Stimulated activated CD8-positive, alpha-beta memory T cell treated with anti-CD3 and anti-CD28 coated beads, Interleukin-12 subunit alpha, Interleukin-12 subunit beta, amount 100 ng/mL, for 24 hours (primary cell): Measurements from ENCODE around the gene LRIF1.
"Not testable (repeated sequence)": the region's sequence is repeated elsewhere in the genome, so short reads cannot be mapped to it uniquely, and the experiment has no call there.

ENCODE experiments used
- DNase-seq: peaks from one replicate; pipeline ENCODE4 v3.0.0-alpha.2; 2020; ENCODE audit errors: extremely low read depth

Gene LRIF1

GRCh38 chr1:110963691-110964454 is at the start of gene LRIF1:
LRIF1 (minus strand) TSS chr1:110963922; CDS start chr1:110963688, 234 bp downstream.
- peak; percentile 100 for DNase-seq

- DNase-seq, result no peak
Measured at GRCh38 chr1:111008031-111008430, 44.3 kb upstream of the LRIF1 start.

- DNase-seq, result no peak
Measured at GRCh38 chr1:111006556-111006955, 42.8 kb upstream of the LRIF1 start.

GRCh38 chr1:110999607-111000006 is 35.9 kb upstream of the LRIF1 start:
- not testable (repeated sequence) for DNase-seq

GRCh38 chr1:110992329-110992728 is 28.6 kb upstream of the LRIF1 start:
- DNase-seq, result not testable (repeated sequence)

- not testable (repeated sequence) for DNase-seq
Measured at GRCh38 chr1:110991295-110991694, 27.6 kb upstream of the LRIF1 start.

- no peak for DNase-seq
Measured at GRCh38 chr1:110990541-110990940, 26.8 kb upstream of the LRIF1 start.

- DNase-seq, result no peak
Measured at GRCh38 chr1:110986407-110986891, 22.7 kb upstream of the LRIF1 start.

GRCh38 chr1:110982320-110982719 is 18.6 kb upstream of the LRIF1 start:
- no peak for DNase-seq

- no peak for DNase-seq
Measured at GRCh38 chr1:110979154-110979553, 15.4 kb upstream of the LRIF1 start.

- DNase-seq, result no peak
Measured at GRCh38 chr1:110976089-110976488, 12.4 kb upstream of the LRIF1 start.

GRCh38 chr1:110975265-110975664 is 11.5 kb upstream of the LRIF1 start:
- DNase-seq, result no peak

- no peak for DNase-seq
Measured at GRCh38 chr1:110967256-110967655, 3.5 kb upstream of the LRIF1 start.

GRCh38 chr1:110964455-110964903 is 757 bp upstream of the LRIF1 start:
- no peak for DNase-seq

- DNase-seq, result peak; percentile 10
Measured at GRCh38 chr1:110962892-110963690, 631 bp downstream of the LRIF1 start.

- no peak for DNase-seq
Measured at GRCh38 chr1:110961902-110962301, 1.8 kb downstream of the LRIF1 start.

GRCh38 chr1:110960777-110961420 is 2.8 kb downstream of the LRIF1 start:
- DNase-seq, result no peak

- DNase-seq, result no peak
Measured at GRCh38 chr1:110957798-110958197, 5.9 kb downstream of the LRIF1 start.

- no peak for DNase-seq
Measured at GRCh38 chr1:110956586-110956985, 7.1 kb downstream of the LRIF1 start.

GRCh38 chr1:110953031-110953430 is 10.7 kb downstream of the LRIF1 start:
- no peak for DNase-seq

GRCh38 chr1:110952031-110952430 is 11.7 kb downstream of the LRIF1 start:
- no peak for DNase-seq

- no peak for DNase-seq
Measured at GRCh38 chr1:110951161-110951560, 12.6 kb downstream of the LRIF1 start.
